Fibroblast of gingiva (primary cell): ENCODE results near the gene DNAH8.
"Not testable (repeated sequence)": the region's sequence is repeated elsewhere in the genome, so short reads cannot be mapped to it uniquely, and the experiment has no call there.

Experiments
- DNase-seq: peaks from one replicate; pipeline ENCODE4 v3.0.0-alpha.2; 2011; ENCODE audit warnings: low read depth

The DNAH8 gene

GRCh38 chr6:38843798-38844197 lies 128.7 kb downstream of the DNAH8 start:
- no peak for DNase-seq

GRCh38 chr6:38845931-38846330 lies 130.8 kb downstream of the DNAH8 start:
- no peak for DNase-seq

GRCh38 chr6:38846361-38846760 lies 131.2 kb downstream of the DNAH8 start:
- no peak for DNase-seq

- no peak for DNase-seq
Observed at GRCh38 chr6:38846844-38847243, 131.7 kb downstream of the DNAH8 start.

- DNase-seq: no peak
Observed at GRCh38 chr6:38847497-38847896, 132.4 kb downstream of the DNAH8 start.

- no peak for DNase-seq
Observed at GRCh38 chr6:38848760-38849159, 133.6 kb downstream of the DNAH8 start.

- DNase-seq: no peak
Observed at GRCh38 chr6:38852215-38852614, 137.1 kb downstream of the DNAH8 start.

GRCh38 chr6:38853236-38853635 lies 138.1 kb downstream of the DNAH8 start:
- no peak for DNase-seq

GRCh38 chr6:38856492-38856891 lies 141.4 kb downstream of the DNAH8 start:
- no peak for DNase-seq

- DNase-seq: no peak
Observed at GRCh38 chr6:38857815-38858214, 142.7 kb downstream of the DNAH8 start.

- DNase-seq: no peak
Observed at GRCh38 chr6:38860041-38860440, 144.9 kb downstream of the DNAH8 start.

- DNase-seq: no peak
Observed at GRCh38 chr6:38861926-38862401, 146.9 kb downstream of the DNAH8 start.

GRCh38 chr6:38865521-38866174 lies 150.5 kb downstream of the DNAH8 start:
- no peak for DNase-seq

GRCh38 chr6:38867726-38868125 lies 152.6 kb downstream of the DNAH8 start:
- no peak for DNase-seq

GRCh38 chr6:38871741-38872568 lies 156.8 kb downstream of the DNAH8 start:
- DNase-seq: peak; percentile 35

GRCh38 chr6:38873001-38873400 lies 157.9 kb downstream of the DNAH8 start:
- no peak for DNase-seq

- not testable (repeated sequence) for DNase-seq
Observed at GRCh38 chr6:38873816-38874215, 158.7 kb downstream of the DNAH8 start.

- DNase-seq: no peak
Observed at GRCh38 chr6:38876475-38876874, 161.4 kb downstream of the DNAH8 start.

- DNase-seq: no peak
Observed at GRCh38 chr6:38877721-38878120, 162.6 kb downstream of the DNAH8 start.

GRCh38 chr6:38882157-38882556 lies 167.0 kb downstream of the DNAH8 start:
- DNase-seq: no peak

- DNase-seq: no peak
Observed at GRCh38 chr6:38897507-38897906, 182.4 kb downstream of the DNAH8 start.

GRCh38 chr6:38901802-38902522 lies 186.9 kb downstream of the DNAH8 start:
- DNase-seq: no peak

- DNase-seq: no peak
Observed at GRCh38 chr6:38906582-38906981, 191.5 kb downstream of the DNAH8 start.
